GM18526 (cell line): ENCODE results near the gene DKK3.

ENCODE experiments used
- POLR2A ChIP-seq: IDR thresholded peaks from 3 replicates; pipeline ENCODE4 v1.6.1; 2011; ENCODE audit not compliant: insufficient read length; ENCODE audit errors: extremely low read depth

The DKK3 gene

DNA sequence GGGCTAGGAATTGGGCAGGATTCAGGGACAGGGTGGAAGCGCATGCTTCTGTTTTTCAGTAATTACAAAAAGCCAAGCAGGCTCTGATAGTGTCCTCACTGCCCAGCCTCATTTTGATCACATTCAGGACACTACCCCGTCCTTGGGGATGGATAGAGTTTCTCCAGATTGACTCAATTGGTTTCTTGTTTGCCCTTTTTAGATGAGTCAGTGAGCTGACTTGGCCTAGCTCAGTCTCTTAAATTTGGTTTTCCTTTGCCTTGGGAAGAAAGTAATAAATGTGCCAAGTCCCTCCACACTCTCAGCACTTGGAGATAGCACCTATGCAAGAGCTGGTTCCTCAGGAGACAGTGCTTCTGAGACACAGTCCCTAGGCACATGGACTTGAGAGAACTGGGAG lies 25.5 kb downstream of the DKK3 start:
- no peak for TF ChIP-seq POLR2A

- no peak for TF ChIP-seq POLR2A
Observed at GRCh38 chr11:11982461-11982860, 26.0 kb downstream of the DKK3 start.

DNA sequence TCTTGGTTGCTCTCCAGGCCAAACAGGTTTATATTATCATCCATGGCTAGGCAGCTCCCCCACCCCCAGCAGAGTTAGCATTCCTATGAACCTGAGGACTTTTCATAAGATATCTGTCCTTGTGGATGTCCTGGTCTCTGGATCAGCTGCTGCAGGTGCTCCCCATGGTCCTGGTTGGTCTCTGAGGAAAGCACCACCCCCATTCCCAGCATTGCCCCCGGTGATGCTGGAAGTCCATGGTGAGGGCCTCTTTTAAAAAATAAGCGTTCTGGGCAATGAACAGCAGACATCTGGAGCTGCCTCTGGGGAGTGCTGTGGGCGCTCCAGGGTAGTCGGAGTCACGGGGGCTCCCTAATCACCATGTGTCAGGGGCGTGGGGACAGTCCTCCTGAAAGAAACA lies 26.6 kb downstream of the DKK3 start:
- TF ChIP-seq POLR2A, result no peak

GRCh38 chr11:11981364-11981763 lies 27.1 kb downstream of the DKK3 start:
- no peak for TF ChIP-seq POLR2A

GRCh38 chr11:11980841-11981308 lies 27.6 kb downstream of the DKK3 start:
- no peak for TF ChIP-seq POLR2A

DNA sequence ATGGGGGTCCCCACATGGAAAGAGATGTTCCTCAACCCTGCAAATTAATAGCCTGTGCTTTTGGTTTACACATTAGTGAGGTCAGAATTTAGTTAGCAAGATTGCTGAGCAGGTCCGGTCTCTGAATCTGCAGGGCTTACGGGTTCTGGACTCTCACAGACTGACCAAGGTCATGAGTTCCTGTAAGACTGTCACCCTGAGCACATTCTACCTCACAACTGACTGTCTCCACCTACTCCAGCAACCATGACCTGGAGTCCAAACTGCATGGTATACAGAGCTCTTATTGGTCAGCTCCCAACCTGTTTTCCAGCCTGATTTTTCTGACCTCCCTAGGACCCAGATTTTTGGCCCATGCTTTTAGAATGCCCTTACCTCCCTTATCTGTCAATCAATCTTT lies 28.2 kb downstream of the DKK3 start:
- no peak for TF ChIP-seq POLR2A

GRCh38 chr11:11979488-11980117 lies 28.8 kb downstream of the DKK3 start:
- no peak for TF ChIP-seq POLR2A

GRCh38 chr11:11978792-11979487 lies 29.5 kb downstream of the DKK3 start:
- no peak for TF ChIP-seq POLR2A

- no peak for TF ChIP-seq POLR2A
Observed at GRCh38 chr11:11978098-11978637, 30.3 kb downstream of the DKK3 start.

- no peak for TF ChIP-seq POLR2A
Observed at GRCh38 chr11:11977206-11977938, 31.1 kb downstream of the DKK3 start.

DNA sequence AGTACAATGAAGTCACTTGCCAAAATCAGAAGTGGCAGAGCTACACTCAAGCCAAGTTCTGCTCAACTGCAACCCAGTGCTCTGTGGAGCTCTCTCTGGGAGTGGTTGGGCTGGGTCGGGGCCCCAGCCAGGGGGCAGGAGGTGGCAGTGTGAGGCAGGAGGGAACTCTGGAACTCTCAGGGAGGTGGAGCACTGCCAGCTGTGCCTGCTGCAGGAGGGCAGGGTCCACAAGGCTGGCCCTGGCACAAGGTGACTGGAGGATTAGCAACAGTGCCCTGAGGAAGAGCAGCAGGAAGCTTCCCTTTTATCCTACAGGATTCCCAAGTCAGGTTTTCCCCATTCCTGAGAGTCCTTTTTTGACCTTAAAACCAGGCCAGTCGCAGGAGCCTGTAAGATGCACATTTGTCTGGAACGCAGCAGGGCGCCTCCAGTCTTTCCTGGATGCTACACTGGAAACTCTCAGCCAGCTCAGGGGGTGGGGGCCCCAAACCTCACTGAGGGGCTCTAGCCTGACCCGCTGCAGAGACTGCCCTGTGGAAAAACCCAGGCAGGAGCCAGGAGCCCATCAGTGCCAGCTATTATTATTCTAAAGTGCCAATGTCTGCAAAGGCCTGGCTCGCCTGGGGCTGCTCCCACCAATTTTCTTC lies 31.8 kb downstream of the DKK3 start:
- no peak for TF ChIP-seq POLR2A

DNA sequence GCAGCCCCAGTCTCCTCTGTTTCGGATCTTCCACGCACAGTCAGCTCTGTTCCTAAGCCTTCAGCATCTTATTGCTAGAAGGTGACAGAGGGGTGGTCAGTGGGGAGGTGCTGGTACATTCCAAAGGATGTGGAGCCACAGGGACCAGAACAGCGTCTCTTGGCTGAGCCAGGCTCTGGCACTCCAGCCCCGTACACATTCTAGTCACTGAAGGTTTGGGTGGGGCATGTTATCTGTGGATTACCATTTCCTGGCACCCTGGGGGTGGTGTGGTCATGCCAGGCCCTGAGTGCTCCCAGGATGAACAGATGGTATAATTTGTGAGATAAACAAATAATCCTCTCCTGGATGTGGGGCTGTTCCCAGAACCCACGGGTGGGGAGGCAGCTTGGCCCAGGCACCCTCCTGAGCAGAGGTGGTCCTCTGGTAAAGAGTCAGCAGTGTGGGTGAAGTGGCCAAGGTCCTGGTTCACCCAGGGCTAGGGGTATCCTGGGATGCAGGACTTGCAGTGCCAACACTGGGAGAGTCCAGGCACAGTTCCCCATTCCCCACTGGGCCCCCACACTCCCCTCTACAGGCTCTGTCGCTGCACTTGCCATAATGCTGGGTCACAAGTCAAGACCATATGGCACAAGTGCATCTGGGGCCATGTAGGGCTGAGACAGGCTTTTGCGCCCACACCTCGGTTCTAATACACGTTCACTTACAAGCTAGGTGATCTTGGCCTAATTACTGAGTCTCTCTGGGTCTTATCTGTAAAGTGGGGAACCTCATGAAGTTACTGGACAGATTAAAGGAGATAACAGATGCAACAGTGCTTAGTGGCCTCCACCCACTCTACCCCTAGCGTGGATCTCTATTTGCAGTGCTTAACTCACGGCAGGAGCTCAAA lies 33.0 kb downstream of the DKK3 start:
- no peak for TF ChIP-seq POLR2A

- TF ChIP-seq POLR2A, result no peak
Observed at GRCh38 chr11:11973866-11974265, 34.6 kb downstream of the DKK3 start.

DNA sequence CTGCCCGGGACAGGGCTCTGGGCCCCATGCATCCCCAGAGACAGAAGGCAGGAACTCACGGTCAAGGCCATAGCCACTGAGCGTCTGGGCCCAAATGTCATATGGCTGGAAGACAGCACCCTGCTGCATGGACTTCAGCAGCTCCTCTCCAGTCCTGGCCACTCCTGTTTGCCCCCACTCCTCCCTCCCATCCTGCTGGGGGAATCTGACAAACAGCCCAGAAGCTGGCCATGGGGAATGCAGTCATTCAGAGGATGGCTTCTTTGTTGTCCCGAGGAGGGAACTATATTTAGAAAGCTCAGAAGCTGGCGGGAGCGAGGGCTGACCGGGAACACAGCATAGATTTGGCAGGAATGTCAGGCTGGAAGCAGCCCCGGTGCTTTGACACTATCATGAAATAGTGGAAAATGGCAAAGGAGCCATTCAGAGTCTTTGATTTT lies 35.0 kb downstream of the DKK3 start:
- no peak for TF ChIP-seq POLR2A
